LNCaP clone FGC (cell line): ENCODE results near the gene CD82.

Experiments
- DNase-seq: peaks from one replicate; pipeline ENCODE4 v3.0.0-alpha.2; 2011; ENCODE audit warnings: low read depth
- H3K4me3 ChIP-seq: 2 replicates; pipeline ENCODE4 v1.5.1; 2011; ENCODE audit warnings: mild to moderate bottlenecking, low read depth, low read length, control low read depth
- CTCF ChIP-seq: IDR thresholded peaks from 2 replicates; pipeline ENCODE4 v1.5.1; 2012; ENCODE audit warnings: mild to moderate bottlenecking; ENCODE audit not compliant: control insufficient read depth, insufficient read depth; ENCODE audit errors: extremely low read depth

The CD82 gene

GRCh38 chr11:44602891-44603310 is 37.4 kb downstream of the CD82 start:
- DNase-seq, result no peak
- TF ChIP-seq CTCF, result no peak
- no peak overlapping the region for H3K4me3 ChIP-seq

- no peak for DNase-seq
- no peak overlapping the region for H3K4me3 ChIP-seq
Observed at GRCh38 chr11:44604171-44604581, 38.7 kb downstream of the CD82 start.

GRCh38 chr11:44605068-44605708 is 39.7 kb downstream of the CD82 start:
- DNase-seq, result no peak
- no peak for TF ChIP-seq CTCF
- H3K4me3 ChIP-seq, result no peak overlapping the region

More at GRCh38 chr11:44604171-44604581, 38.7 kb downstream of the CD82 start:
- no peak for TF ChIP-seq CTCF

- DNase-seq, result no peak
- H3K4me3 ChIP-seq, result no peak overlapping the region
- TF ChIP-seq CTCF, result no peak
Observed at GRCh38 chr11:44605965-44606364, 40.5 kb downstream of the CD82 start.

GRCh38 chr11:44606472-44606871 is 41.0 kb downstream of the CD82 start:
- TF ChIP-seq CTCF, result no peak
- H3K4me3 ChIP-seq, result no peak overlapping the region
- no peak for DNase-seq

GRCh38 chr11:44607319-44607962 is 42.0 kb downstream of the CD82 start:
- no peak for TF ChIP-seq CTCF
- H3K4me3 ChIP-seq, result no peak overlapping the region
- no peak for DNase-seq

- no peak overlapping the region for H3K4me3 ChIP-seq
- peak; percentile 19 for DNase-seq
- TF ChIP-seq CTCF, result no peak
Observed at GRCh38 chr11:44607987-44608386, 42.5 kb downstream of the CD82 start.
